Measurements from ENCODE around the gene SGPL1. TPM values are rescaled to one million over a fixed set of nuclear protein-coding genes. Genes with fewer than 3 reads are reported as not detected.

The SGPL1 gene
- total and polyA plus RNA-seq, 2 of the 8 experiments (the other 6 are each of a cell fraction or from before 2014, with no cell fraction given), result 20.5 to 51.6 TPM

- no peak overlapping the region for H4K8ac ChIP-seq (ENCODE audit: extremely low read depth, insufficient read depth, low read length)
- 96% methylated on average over 1 of the region's 1 CpG; no CpG with 5 or more reads in 1 of the 2 experiments for WGBS, 2 experiments (ENCODE audit: extremely low coverage in 1 of 2, insufficient coverage in 1 of 2, insufficient read length in 1 of 2, insufficient replicate concordance in 2 of 2, low coverage in 1 of 2, low lambda C conversion rate in 2 of 2, missing lambda C conversion rate in 1 of 2)
- H3K4me1 ChIP-seq (replicated peaks in 1 of 4; ENCODE audit: control insufficient read depth in 3 of 4, insufficient read depth in 4 of 4, low read length in 3 of 4), result no peaks in the 10 kb centered on the region
- H3K23ac ChIP-seq (ENCODE audit: insufficient read length), result no peak overlapping the region
- no peak overlapping the region for H4K5ac ChIP-seq (ENCODE audit: insufficient read length, low read depth, low read length)
- no peak overlapping the region for H2AFZ ChIP-seq (ENCODE audit: low read length)
- no peak overlapping the region for H3K14ac ChIP-seq (ENCODE audit: insufficient read length)
- no peak overlapping the region for H3K9ac ChIP-seq (replicated peaks in 1 of 4; ENCODE audit: extremely low read depth in 1 of 4, low read depth in 3 of 4, low read length in 3 of 4)
- H2BK120ac ChIP-seq (replicated peaks; ENCODE audit: low read depth, low read length), result no peak overlapping the region
- H2BK15ac ChIP-seq (ENCODE audit: low read length), result no peak overlapping the region
- H3K4me2 ChIP-seq (ENCODE audit: insufficient read depth in 1 of 2, low read depth in 2 of 2, low read length in 2 of 2), result no peak overlapping the region
- no peak overlapping the region for H3K27ac ChIP-seq (ENCODE audit: low read depth, low read length)
- H3K23me2 ChIP-seq (ENCODE audit: low read depth, low read length), result no peaks in the 10 kb centered on the region
- DNase-seq (ENCODE audit: low read depth in 1 of 2, low spot score in 2 of 2) (no peak), FAIRE-seq (no peak)
- no peak overlapping the region for H3K4ac ChIP-seq (replicated peaks; ENCODE audit: insufficient read length, low read depth, low read length)
- no peak overlapping the region for H2BK12ac ChIP-seq (ENCODE audit: low read depth, low read length)
- no peaks in the 10 kb centered on the region for H3K9me3 ChIP-seq (ENCODE audit: insufficient read depth in 2 of 2, low read depth in 1 of 2, low read length in 1 of 2)
- no peaks in the 10 kb centered on the region; the same call in 1 of the 2 replicates for H3K79me1 ChIP-seq (ENCODE audit: low read depth, low read length)
- CTCF ChIA-PET (ENCODE audit: partially characterized antibody), result interaction anchor here (0.6 to 1.8 kb wide), 3 partner anchors 11 to 417 kb away, joined by 3 to 7 read pairs (median 3); no protein-coding TSS in a partner anchor
- no peaks in the 10 kb centered on the region for H3K27me3 ChIP-seq (replicated peaks in 1 of 4; ENCODE audit: control insufficient read depth in 3 of 4, extremely low read depth in 1 of 4, insufficient read depth in 3 of 4, low read length in 3 of 4)
- no peak overlapping the region for H3K18ac ChIP-seq (ENCODE audit: extremely low read depth, low read length)
- POLR2A ChIA-PET (ENCODE audit: partially characterized antibody), result interaction anchor here (1.1 to 1.5 kb wide), 2 partner anchors 11 to 36 kb away, joined by 3 to 4 read pairs; no protein-coding TSS in a partner anchor
- H2BK20ac ChIP-seq (ENCODE audit: low read length), result no peak overlapping the region
- H3K79me2 ChIP-seq (ENCODE audit: control insufficient read depth in 1 of 2, insufficient read depth in 2 of 2, low read length in 2 of 2), result no peaks in the 10 kb centered on the region
- no peak overlapping the region for H3K4me3 ChIP-seq (ENCODE audit: extremely low read depth in 1 of 4, insufficient read depth in 2 of 4, low read depth in 3 of 4, low read length in 4 of 4)
- H4K91ac ChIP-seq (replicated peaks; ENCODE audit: insufficient read length, low read length), result no peak overlapping the region
- no peak overlapping the region for H3K56ac ChIP-seq (replicated peaks; ENCODE audit: insufficient read length, low read depth, low read length)
- H2AK5ac ChIP-seq (ENCODE audit: low read depth, low read length), result no peak overlapping the region
- H2BK5ac ChIP-seq (ENCODE audit: low read depth, low read length), result no peak overlapping the region
- peaks cover 2 to 48% (median 30%) of the 10 kb centered on the region in 4 experiments; a peak in 7 of 8 replicates for H3K36me3 ChIP-seq (ENCODE audit: control insufficient read depth in 2 of 4, insufficient read depth in 4 of 4, low read length in 3 of 4)
- peaks cover 2 to 3% of the 10 kb centered on the region in 2 experiments for H4K20me1 ChIP-seq (replicated peaks in 1 of 2; ENCODE audit: control insufficient read depth in 1 of 2, insufficient read depth in 2 of 2, low read length in 2 of 2)
- TF ChIP-seq NANOG (IDR thresholded peaks at IDR 0.05; ENCODE audit: insufficient read depth, low read depth, low read length, poor library complexity, severe bottlenecking) (no peak), CREB1 (IDR thresholded peaks at IDR 0.05) (no peak), SRF (IDR thresholded peaks at IDR 0.05; ENCODE audit: low read depth, low read length) (no peak), JUND (IDR thresholded peaks at IDR 0.05; ENCODE audit: low read length) (no peak), SIN3A (conservative IDR thresholded peaks at IDR 0.05 in 1 of 2, IDR thresholded peaks at IDR 0.05 in 1 of 2; ENCODE audit: low read depth in 1 of 2, low read length in 2 of 2) (no peak), HDAC6 (IDR thresholded peaks at IDR 0.05; ENCODE audit: low read depth, low read length) (no peak), SP1 (IDR thresholded peaks at IDR 0.05; ENCODE audit: low read depth, low read length) (no peak), CTBP2 (IDR thresholded peaks at IDR 0.05; ENCODE audit: borderline replicate concordance, insufficient read depth, insufficient read length, low read length) (no peak), NRF1 (IDR thresholded peaks at IDR 0.05; ENCODE audit: low read depth, low read length) (no peak), CTCF (IDR thresholded peaks at IDR 0.05; ENCODE audit: control extremely low read depth in 1 of 3, insufficient read depth in 1 of 3, low read depth in 1 of 3, low read length in 3 of 3) (no peak), CHD2 (IDR thresholded peaks at IDR 0.05; ENCODE audit: low read length) (no peak)
These were observed 37.7 kb downstream of the SGPL1 start for GRCh38 chr10:70853457-70853856.
